Muscle of arm (tissue), 12 donors: ENCODE results near the gene HSD17B14. TPM values are rescaled to one million over a fixed set of nuclear protein-coding genes. Genes with fewer than 3 reads are reported as not detected.
"Not testable (repeated sequence)": the region's sequence is repeated elsewhere in the genome, so short reads cannot be mapped to it uniquely, and the experiment has no call there.

Source experiments
- DNase-seq: peaks from one replicate; pipeline ENCODE4 v3.0.0-alpha.2; 2013
- polyA plus RNA-seq, 12 donors: library from polyadenylated mRNA; unstranded; fragments of 120-200 nt; gene quantifications; one replicate each; pipeline ENCODE4 v1.2.1, GENCODE V29; 2013; ENCODE audit not compliant: insufficient read length in 12 of 12

Gene HSD17B14
- polyA plus RNA-seq, 12 donors, result 2.5 to 4.8 (median 3.1) TPM; not detected in 2

- not testable (repeated sequence) for DNase-seq
Measured at GRCh38 chr19:48765816-48766215, 70.5 kb downstream of the HSD17B14 start.

Other genes starting within 250 kb of the HSD17B14 start
- under 1 TPM in 1 of 12 donors, not detected in 11; 0.57 TPM for gene SPACA4, start 229.7 kb downstream of the HSD17B14 start, polyA plus RNA-seq
- 10 to 100 TPM in 1 of 12 donors, 1 to 10 TPM in 2, under 1 TPM in 4, not detected in 5; 0.09 to 18.2 (median 0.46) TPM for gene FAM83E, start 221.4 kb downstream of the HSD17B14 start, polyA plus RNA-seq
- gene RPL18, start 217.3 kb downstream of the HSD17B14 start, polyA plus RNA-seq, result 1,000 to 10,000 TPM; 1,133 to 1,917 (median 1,470) TPM
- gene SPHK2, start 217.0 kb downstream of the HSD17B14 start, polyA plus RNA-seq, result 10 to 100 TPM in 2 of 12 donors, 1 to 10 TPM in 9, not detected in 1; 5.5 to 27.2 (median 7.2) TPM
- gene DBP, start 199.1 kb downstream of the HSD17B14 start, polyA plus RNA-seq, result 10 to 100 TPM in 3 of 12 donors, 1 to 10 TPM in 8, not detected in 1; 3.7 to 11.3 (median 5.3) TPM
- 10 to 100 TPM in 6 of 12 donors, 1 to 10 TPM in 5, not detected in 1; 5.8 to 20.9 (median 10.5) TPM for gene CA11, start 190.3 kb downstream of the HSD17B14 start, polyA plus RNA-seq
- gene NTN5, start 163.5 kb downstream of the HSD17B14 start, polyA plus RNA-seq, result 1 to 10 TPM in 6 of 12 donors, under 1 TPM in 4, not detected in 2; 0.56 to 2.2 (median 1.2) TPM
- gene FUT2, start 140.5 kb downstream of the HSD17B14 start, polyA plus RNA-seq, result 1 to 10 TPM in 1 of 12 donors, under 1 TPM in 9, not detected in 2; 0.34 to 1.2 (median 0.73) TPM
- 100 to 1,000 TPM in 5 of 12 donors, 10 to 100 TPM in 6, not detected in 1; 56.7 to 184 (median 98.5) TPM for gene MAMSTR, start 116.8 kb downstream of the HSD17B14 start, polyA plus RNA-seq
- 10 to 100 TPM in 11 of 12 donors, not detected in 1; 15.1 to 39.6 (median 22.0) TPM for gene RASIP1, start 95.9 kb downstream of the HSD17B14 start, polyA plus RNA-seq
- 1 to 10 TPM in 5 of 12 donors, under 1 TPM in 5, not detected in 2; 0.43 to 2.2 (median 1.1) TPM for gene IZUMO1, start 89.6 kb downstream of the HSD17B14 start, polyA plus RNA-seq
- gene FUT1, start 83.8 kb downstream of the HSD17B14 start, polyA plus RNA-seq, result 1 to 10 TPM in 9 of 12 donors, under 1 TPM in 1, not detected in 2; 0.95 to 1.7 (median 1.4) TPM
- not detected for gene FGF21, start 81.0 kb downstream of the HSD17B14 start, polyA plus RNA-seq
- gene BCAT2, start 25.5 kb downstream of the HSD17B14 start, polyA plus RNA-seq, result 10 to 100 TPM in 11 of 12 donors, not detected in 1; 17.4 to 25.4 (median 20.7) TPM
- gene PLEKHA4, start 32.1 kb upstream of the HSD17B14 start, polyA plus RNA-seq, result 10 to 100 TPM in 11 of 12 donors, not detected in 1; 24.6 to 41.2 (median 30.4) TPM
- 100 to 1,000 TPM in 1 of 12 donors, 10 to 100 TPM in 10, not detected in 1; 36.2 to 100 (median 59.0) TPM for gene PPP1R15A, start 35.9 kb upstream of the HSD17B14 start, polyA plus RNA-seq
- under 1 TPM in 7 of 12 donors, not detected in 5; 0.09 to 0.83 (median 0.14) TPM for gene TULP2, start 62.3 kb upstream of the HSD17B14 start, polyA plus RNA-seq
- 100 to 1,000 TPM in 11 of 12 donors, not detected in 1; 114 to 175 (median 139) TPM for gene NUCB1, start 63.8 kb upstream of the HSD17B14 start, polyA plus RNA-seq
- gene DHDH, start 97.2 kb upstream of the HSD17B14 start, polyA plus RNA-seq, result under 1 TPM in 9 of 12 donors, not detected in 3; 0.14 to 0.68 (median 0.37) TPM
- 10 to 100 TPM in 11 of 12 donors, not detected in 1; 28.4 to 50.9 (median 34.7) TPM for gene BAX, start 118.4 kb upstream of the HSD17B14 start, polyA plus RNA-seq
- 1,000 to 10,000 TPM in 1 of 12 donors, 100 to 1,000 TPM in 10, not detected in 1; 466 to 1,078 (median 553) TPM for gene FTL, start 128.8 kb upstream of the HSD17B14 start, polyA plus RNA-seq
- 100 to 1,000 TPM in 1 of 12 donors, 10 to 100 TPM in 10, not detected in 1; 51.4 to 109 (median 87.1) TPM for gene GYS1, start 156.8 kb upstream of the HSD17B14 start, polyA plus RNA-seq
- 10 to 100 TPM in 11 of 12 donors, not detected in 1; 43.6 to 61.1 (median 49.2) TPM for gene RUVBL2, start 157.4 kb upstream of the HSD17B14 start, polyA plus RNA-seq
- gene LHB, start 180.6 kb upstream of the HSD17B14 start, polyA plus RNA-seq, result not detected
- gene CGB3, start 187.8 kb upstream of the HSD17B14 start, polyA plus RNA-seq, result 1 to 10 TPM in 1 of 12 donors, under 1 TPM in 2, not detected in 9; 0.30 to 2.1 (median 0.59) TPM
- gene CGB2, start 195.4 kb upstream of the HSD17B14 start, polyA plus RNA-seq, result not detected
- gene CGB1, start 200.4 kb upstream of the HSD17B14 start, polyA plus RNA-seq, result under 1 TPM in 1 of 12 donors, not detected in 11; 0.30 TPM
- under 1 TPM in 5 of 12 donors, not detected in 7; 0.17 to 0.92 (median 0.48) TPM for gene CGB5, start 207.4 kb upstream of the HSD17B14 start, polyA plus RNA-seq
- 1 to 10 TPM in 1 of 12 donors, under 1 TPM in 6, not detected in 5; 0.27 to 1.2 (median 0.71) TPM for gene CGB8, start 212.6 kb upstream of the HSD17B14 start, polyA plus RNA-seq
- gene CGB7, start 221.3 kb upstream of the HSD17B14 start, polyA plus RNA-seq, result 1 to 10 TPM in 4 of 12 donors, under 1 TPM in 6, not detected in 2; 0.33 to 2.1 (median 0.84) TPM
- 10 to 100 TPM in 1 of 12 donors, 1 to 10 TPM in 9, not detected in 2; 2.4 to 14.8 (median 5.4) TPM for gene NTF4, start 228.3 kb upstream of the HSD17B14 start, polyA plus RNA-seq
- 10 to 100 TPM in 3 of 12 donors, 1 to 10 TPM in 8, not detected in 1; 2.3 to 13.2 (median 8.1) TPM for gene KCNA7, start 236.2 kb upstream of the HSD17B14 start, polyA plus RNA-seq
- 100 to 1,000 TPM; 167 to 329 (median 191) TPM for gene SNRNP70, start 249.0 kb upstream of the HSD17B14 start, polyA plus RNA-seq